Muscle layer of duodenum (tissue), 2 donors: ENCODE measurements around the gene TYROBP.

ENCODE experiments used
- H3K27ac ChIP-seq: one replicate; pipeline ENCODE4 v1.7.0; 2013; ENCODE audit warnings: mild to moderate bottlenecking, low read length
- H3K27me3 ChIP-seq: one replicate; pipeline ENCODE4 v1.7.0; 2013; ENCODE audit warnings: low read depth, mild to moderate bottlenecking, control low read depth, low read length
- H3K36me3 ChIP-seq, 2 donors: one replicate each; pipeline ENCODE4 v1.7.0; 2013; ENCODE audit warnings: low read length in 2 of 2, control low read depth in 1 of 2, mild to moderate bottlenecking in 1 of 2; ENCODE audit not compliant: insufficient read depth in 2 of 2, control insufficient read depth in 1 of 2
- H3K4me1 ChIP-seq, 2 donors: one replicate each; pipeline ENCODE4 v1.7.0; 2013; ENCODE audit warnings: low read length in 2 of 2, mild to moderate bottlenecking in 2 of 2, control low read depth in 1 of 2, moderate library complexity in 1 of 2; ENCODE audit not compliant: insufficient read depth in 2 of 2, control insufficient read depth in 1 of 2
- H3K4me3 ChIP-seq, 2 donors: one replicate each; pipeline ENCODE4 v1.7.0; 2013; ENCODE audit warnings: low read length in 2 of 2, low read depth in 1 of 2, mild to moderate bottlenecking in 1 of 2
- H3K9me3 ChIP-seq, 2 donors: one replicate each; pipeline ENCODE4 v1.7.0; 2013; ENCODE audit warnings: low read length in 2 of 2, control low read depth in 1 of 2, mild to moderate bottlenecking in 1 of 2; ENCODE audit not compliant: control insufficient read depth in 1 of 2
- donor health status: healthy.

Gene TYROBP

DNA sequence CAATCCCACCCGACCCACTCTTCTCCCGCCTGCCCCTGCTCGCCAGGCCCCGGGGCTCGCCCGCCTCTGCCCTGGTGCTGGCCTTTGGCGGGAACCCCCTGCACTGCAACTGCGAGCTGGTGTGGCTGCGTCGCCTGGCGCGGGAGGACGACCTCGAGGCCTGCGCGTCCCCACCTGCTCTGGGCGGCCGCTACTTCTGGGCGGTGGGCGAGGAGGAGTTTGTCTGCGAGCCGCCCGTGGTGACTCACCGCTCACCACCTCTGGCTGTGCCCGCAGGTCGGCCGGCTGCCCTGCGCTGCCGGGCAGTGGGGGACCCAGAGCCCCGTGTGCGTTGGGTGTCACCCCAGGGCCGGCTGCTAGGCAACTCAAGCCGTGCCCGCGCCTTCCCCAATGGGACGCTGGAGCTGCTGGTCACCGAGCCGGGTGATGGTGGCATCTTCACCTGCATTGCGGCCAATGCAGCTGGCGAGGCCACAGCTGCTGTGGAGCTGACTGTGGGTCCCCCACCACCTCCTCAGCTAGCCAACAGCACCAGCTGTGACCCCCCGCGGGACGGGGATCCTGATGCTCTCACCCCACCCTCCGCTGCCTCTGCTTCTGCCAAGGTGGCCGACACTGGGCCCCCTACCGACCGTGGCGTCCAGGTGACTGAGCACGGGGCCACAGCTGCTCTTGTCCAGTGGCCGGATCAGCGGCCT is 32.1 kb upstream of the TYROBP start:
- H3K4me3 ChIP-seq, result no peak overlapping the region
- peaks cover 4 to 28% of the 10 kb centered on the region in 2 donors for H3K36me3 ChIP-seq
- H3K4me1 ChIP-seq, result peaks cover 12 to 27% of the 10 kb centered on the region in 2 donors
- H3K27ac ChIP-seq, result no peak overlapping the region
- no peaks in the 10 kb centered on the region for H3K27me3 ChIP-seq
- H3K9me3 ChIP-seq, result no peaks in the 10 kb centered on the region

DNA sequence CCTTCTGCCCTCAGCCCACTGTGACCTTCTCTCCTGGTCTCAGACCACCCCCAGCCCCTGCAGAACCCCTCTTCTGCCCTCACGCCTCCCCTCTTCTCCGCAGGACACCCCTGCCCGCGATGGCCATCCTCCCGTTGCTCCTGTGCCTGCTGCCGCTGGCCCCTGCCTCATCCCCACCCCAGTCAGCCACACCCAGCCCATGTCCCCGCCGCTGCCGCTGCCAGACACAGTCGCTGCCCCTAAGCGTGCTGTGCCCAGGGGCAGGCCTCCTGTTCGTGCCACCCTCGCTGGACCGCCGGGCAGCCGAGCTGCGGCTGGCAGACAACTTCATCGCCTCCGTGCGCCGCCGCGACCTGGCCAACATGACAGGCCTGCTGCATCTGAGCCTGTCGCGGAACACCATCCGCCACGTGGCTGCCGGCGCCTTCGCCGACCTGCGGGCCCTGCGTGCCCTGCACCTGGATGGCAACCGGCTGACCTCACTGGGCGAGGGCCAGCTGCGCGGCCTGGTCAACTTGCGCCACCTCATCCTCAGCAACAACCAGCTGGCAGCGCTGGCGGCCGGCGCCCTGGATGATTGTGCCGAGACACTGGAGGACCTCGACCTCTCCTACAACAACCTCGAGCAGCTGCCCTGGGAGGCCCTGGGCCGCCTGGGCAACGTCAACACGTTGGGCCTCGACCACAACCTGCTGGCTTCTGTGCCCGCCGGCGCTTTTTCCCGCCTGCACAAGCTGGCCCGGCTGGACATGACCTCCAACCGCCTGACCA is 31.4 kb upstream of the TYROBP start:
- no peak overlapping the region for H3K27ac ChIP-seq
- H3K9me3 ChIP-seq, result no peaks in the 10 kb centered on the region
- no peaks in the 10 kb centered on the region for H3K27me3 ChIP-seq
- H3K4me3 ChIP-seq, result no peak overlapping the region
- H3K36me3 ChIP-seq, result peaks cover 4 to 28% of the 10 kb centered on the region in 2 donors
- peaks cover 12 to 28% of the 10 kb centered on the region in 2 donors for H3K4me1 ChIP-seq

- Histone ChIP-seq H3K27me3 (no peaks in the 10 kb centered on the region), H3K36me3 (peaks cover 4 to 26% of the 10 kb centered on the region in 2 donors), H3K4me1 (peaks cover 12 to 28% of the 10 kb centered on the region in 2 donors), H3K9me3 (no peaks in the 10 kb centered on the region), H3K27ac (no peak overlapping the region), H3K4me3 (peak overlapping the region; percentile 75 to 82)
Measured at GRCh38 chr19:35938282-35939224, 30.5 kb upstream of the TYROBP start.

- H3K36me3 ChIP-seq, result peaks cover 4 to 25% of the 10 kb centered on the region in 2 donors
- H3K9me3 ChIP-seq, result no peaks in the 10 kb centered on the region
- no peak overlapping the region for H3K27ac ChIP-seq
- no peaks in the 10 kb centered on the region for H3K27me3 ChIP-seq
- H3K4me1 ChIP-seq, result peaks cover 12 to 28% of the 10 kb centered on the region in 2 donors
- peak overlapping the region; percentile 75 to 82 for H3K4me3 ChIP-seq
Measured at GRCh38 chr19:35937345-35938281, 29.5 kb upstream of the TYROBP start.

DNA sequence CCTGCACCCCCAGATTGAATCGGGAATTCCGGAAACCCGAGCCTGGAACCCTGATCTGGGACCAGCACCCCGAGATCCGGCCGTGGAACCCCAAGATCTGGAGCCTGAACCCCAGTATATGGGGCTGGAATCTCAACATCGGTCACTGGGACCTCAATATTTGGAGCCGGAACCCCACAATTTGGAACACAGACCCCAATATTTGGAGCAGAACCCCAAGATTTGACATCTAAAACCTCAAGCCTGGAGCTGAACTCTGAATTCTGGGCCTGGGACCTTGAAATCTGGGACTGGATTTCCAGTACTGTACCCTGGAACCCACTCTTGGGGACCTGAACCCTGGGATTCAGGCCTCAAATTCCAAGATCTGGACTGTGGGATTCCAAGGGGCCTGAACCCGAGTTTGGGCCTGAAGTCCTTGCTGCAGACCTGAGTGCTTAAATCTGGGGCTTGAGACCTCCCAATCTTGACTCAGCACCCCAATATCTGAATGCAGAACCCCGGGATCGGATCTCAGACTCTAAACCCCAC is 28.7 kb upstream of the TYROBP start:
- H3K27me3 ChIP-seq, result no peaks in the 10 kb centered on the region
- peak overlapping the region; percentile 75 to 82 for H3K4me3 ChIP-seq
- H3K36me3 ChIP-seq, result peaks cover 0 to 19% of the 10 kb centered on the region in 2 donors
- no peaks in the 10 kb centered on the region for H3K9me3 ChIP-seq
- H3K4me1 ChIP-seq, result peaks cover 12 to 31% of the 10 kb centered on the region in 2 donors
- H3K27ac ChIP-seq, result peak overlapping the region; percentile 75

- H3K36me3 ChIP-seq, result peaks cover 0 to 19% of the 10 kb centered on the region in 2 donors
- H3K27ac ChIP-seq, result peak within 1 kb of the TSS; percentile 75
- H3K9me3 ChIP-seq, result no peaks in the 10 kb centered on the region
- H3K4me3 ChIP-seq, result peak within 1 kb of the TSS; percentile 82 to 92
- H3K4me1 ChIP-seq, result peaks cover 13 to 34% of the 10 kb centered on the region in 2 donors
- H3K27me3 ChIP-seq, result no peaks in the 10 kb centered on the region
Measured at GRCh38 chr19:35935911-35936737, 28.0 kb upstream of the TYROBP start, which contains the start of gene LRFN3. TSS of gene LRFN3 (plus strand) at chr19:35936374. CDS start at chr19:35939426, 3,052 bp downstream.

GRCh38 chr19:35932291-35932936 is 24.3 kb upstream of the TYROBP start:
- no peaks in the 10 kb centered on the region for H3K27me3 ChIP-seq
- H3K4me3 ChIP-seq, result no peak overlapping the region
- H3K36me3 ChIP-seq, result no peaks in the 10 kb centered on the region
- no peak overlapping the region for H3K27ac ChIP-seq
- H3K9me3 ChIP-seq, result no peaks in the 10 kb centered on the region
- H3K4me1 ChIP-seq, result peaks cover 16 to 25% of the 10 kb centered on the region in 2 donors

DNA sequence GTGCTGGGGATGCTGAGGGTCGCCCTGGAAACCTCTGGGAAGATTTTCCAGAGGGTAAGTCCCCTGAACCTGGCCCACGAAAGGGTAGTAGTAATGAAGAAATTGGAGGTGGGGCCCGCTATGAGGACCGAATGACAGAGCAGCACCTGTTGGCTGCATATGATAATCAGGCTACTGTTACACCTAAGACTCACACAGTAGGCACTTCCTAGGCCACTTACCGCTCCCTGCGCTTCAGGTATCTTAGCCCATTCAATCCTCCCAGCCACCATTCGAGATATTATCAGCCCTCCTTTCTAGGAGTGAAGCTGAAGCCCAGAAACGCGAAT is 23.7 kb upstream of the TYROBP start:
- Histone ChIP-seq H3K36me3 (no peaks in the 10 kb centered on the region), H3K4me3 (no peak overlapping the region), H3K27ac (no peak overlapping the region), H3K9me3 (no peaks in the 10 kb centered on the region), H3K4me1 (peaks cover 11 to 19% of the 10 kb centered on the region in 2 donors), H3K27me3 (no peaks in the 10 kb centered on the region)

DNA sequence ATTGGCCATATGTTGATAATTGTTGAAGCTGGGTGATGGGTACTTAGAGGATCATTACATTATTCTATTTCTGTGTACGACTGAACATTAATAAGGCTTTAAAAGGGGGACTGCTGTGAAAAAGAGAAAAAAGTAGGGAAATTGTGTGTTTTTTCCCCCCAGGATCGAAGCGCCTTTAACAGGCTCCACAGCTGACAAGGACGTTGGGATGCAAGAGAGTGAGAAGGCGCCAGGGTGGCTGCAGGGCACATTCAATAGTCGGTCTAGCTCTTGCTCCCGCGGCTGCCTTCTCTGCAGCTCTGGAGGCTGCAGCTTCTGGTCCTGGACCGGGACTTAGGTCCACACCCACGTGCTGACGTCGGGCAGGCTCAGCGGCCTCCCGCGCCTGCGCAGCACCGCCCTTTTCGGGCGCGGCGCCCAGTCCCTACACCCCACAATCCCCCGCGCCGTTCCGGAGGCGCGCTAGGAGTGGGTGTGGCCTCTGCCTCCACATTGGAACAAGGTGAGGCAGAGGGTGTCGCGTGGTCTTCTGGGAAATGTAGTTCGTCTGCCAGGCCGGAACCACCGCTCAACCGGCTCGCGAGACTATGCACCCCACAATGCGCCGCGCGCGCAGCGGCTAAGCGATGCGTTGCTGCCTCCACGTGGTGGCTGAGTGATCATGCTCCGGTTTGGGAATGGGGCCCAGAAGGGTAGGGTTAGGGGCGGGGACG is 23.2 kb upstream of the TYROBP start:
- H3K4me1 ChIP-seq, result peaks cover 9 to 15% of the 10 kb centered on the region in 2 donors
- H3K27ac ChIP-seq, result peak overlapping the region; percentile 73
- H3K36me3 ChIP-seq, result no peaks in the 10 kb centered on the region
- H3K9me3 ChIP-seq, result no peaks in the 10 kb centered on the region
- H3K4me3 ChIP-seq, result peak overlapping the region in 1 of 2 donors; percentile 45
- H3K27me3 ChIP-seq, result no peaks in the 10 kb centered on the region
